Right ventricle myocardium superior (tissue), 1 donor: ENCODE results near the gene HELZ. TPM values are rescaled to one million over a fixed set of nuclear protein-coding genes. Genes with fewer than 3 reads are reported as not detected.
"Not testable (repeated sequence)": the region's sequence is repeated elsewhere in the genome, so short reads cannot be mapped to it uniquely, and the experiment has no call there.

Experiments used
- ATAC-seq: fragments of 200-7000 bp; cut with Tn5 transposase; one replicate; pipeline ENCODE4 v1.9.1; 2020; ENCODE audit warnings: mild to moderate bottlenecking; ENCODE audit not compliant: poor library complexity
- DNase-seq: peaks from one replicate; pipeline ENCODE4 v3.0.0-alpha.2; 2020
- intact Hi-C: fragments of 100-400 bp; cut with DNase I; formaldehyde crosslinking; loops from one replicate; pipeline ENCODE4 v1.11.2; 2022
- total RNA-seq: library from RNA; stranded (reverse); fragmentation: NEBNext Ultra II Directional; extraction: Animal tissue kit (Norgen Biotek cat#: 25700); gene quantifications from one replicate; pipeline ENCODE4 v1.2.1, GENCODE V29; 2021
- donor health status: DM: no; HTN: yes; CAD: no; lungs with severe emphysema.

The HELZ gene
- total RNA-seq, 1 donor from 2014 or later, result 33.3 TPM

GRCh38 chr17:67051155-67051538, 193.8 kb downstream of the HELZ start:
- intact Hi-C loops, result no loop called here
- ATAC-seq, result no peak
- DNase-seq, result no peak

DNA sequence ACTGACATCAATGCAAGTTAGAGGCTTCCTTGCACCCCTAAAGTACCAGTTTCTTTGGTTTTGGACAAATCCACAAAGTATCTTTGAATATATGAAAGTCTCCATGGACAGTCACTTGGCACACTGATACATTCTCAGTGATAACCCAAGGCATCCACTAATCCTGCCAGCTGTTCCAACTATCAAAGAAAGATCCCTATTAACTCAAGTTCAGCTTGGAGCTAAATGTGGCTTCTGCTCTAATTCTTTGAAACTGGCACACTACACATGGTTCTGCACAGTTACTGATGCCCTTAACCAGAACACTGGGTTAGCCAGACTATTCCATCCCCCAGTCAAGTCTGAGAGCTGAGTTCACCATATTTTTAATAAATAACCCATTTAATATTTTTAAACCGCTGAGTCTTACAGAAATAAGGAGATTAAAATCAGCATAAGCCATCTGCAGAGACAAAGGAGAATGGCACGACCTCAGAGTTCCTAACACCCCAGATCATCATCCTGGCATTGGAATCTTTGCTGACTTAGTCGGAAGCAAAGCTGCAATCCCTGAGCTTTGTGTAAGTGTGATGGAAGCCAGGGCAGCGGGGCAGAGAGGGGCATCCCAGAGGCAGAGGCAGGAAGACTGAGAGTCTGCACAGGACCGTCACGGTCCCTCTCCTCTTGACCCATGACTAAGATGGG, 194.4 kb downstream of the HELZ start:
- intact Hi-C loops, result no loop called here
- no peak for ATAC-seq

GRCh38 chr17:67050066-67050465, 194.9 kb downstream of the HELZ start:
- DNase-seq, result no peak
- intact Hi-C loops, result no loop called here
- ATAC-seq, result no peak

More for the DNA sequence above, 194.4 kb downstream of the HELZ start:
- DNase-seq, result no peak

GRCh38 chr17:67049025-67049739, 195.8 kb downstream of the HELZ start:
- no peak for ATAC-seq
- no peak for DNase-seq
- intact Hi-C loops, result no loop called here

GRCh38 chr17:67047382-67047781, 197.6 kb downstream of the HELZ start:
- ATAC-seq (no peak), DNase-seq (no peak)
- intact Hi-C loops, result no loop called here

- intact Hi-C loops, result no loop called here
- no peak for ATAC-seq
- DNase-seq, result no peak
These were observed 198.6 kb downstream of the HELZ start for GRCh38 chr17:67046398-67046797.

GRCh38 chr17:67044940-67045339, 200.1 kb downstream of the HELZ start:
- ATAC-seq, result peak; percentile 88
- intact Hi-C loops, result no loop called here
- no peak for DNase-seq

- intact Hi-C loops, result no loop called here
- no peak for DNase-seq
- ATAC-seq, result no peak
These were observed 200.8 kb downstream of the HELZ start, which contains the start of gene CACNG1 for GRCh38 chr17:67044016-67044772. CACNG1 (plus strand) TSS chr17:67044554; CDS start chr17:67044661, 107 bp downstream.

DNA sequence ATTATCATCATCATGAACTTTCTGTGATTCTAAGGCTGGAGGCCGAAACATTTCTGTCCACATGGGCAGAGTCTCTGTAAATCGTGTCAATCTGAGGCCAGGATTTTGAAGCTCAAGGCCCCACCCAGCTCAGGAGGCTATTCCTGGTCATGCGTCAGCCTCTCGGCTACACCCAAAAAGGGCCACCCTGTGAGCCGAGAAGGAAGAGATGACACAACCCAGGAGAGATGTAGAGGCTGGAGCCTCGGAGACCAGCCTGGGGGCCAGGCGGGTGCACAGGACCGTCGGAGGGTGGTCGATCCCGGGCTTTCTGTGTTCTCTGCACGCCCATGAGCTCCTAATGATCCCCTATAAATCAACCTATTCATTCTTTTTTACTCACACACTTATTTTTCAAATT, 201.7 kb downstream of the HELZ start:
- intact Hi-C loops, result no loop called here
- DNase-seq (no peak), ATAC-seq (no peak)

- intact Hi-C loops, result no loop called here
- DNase-seq, result no peak
These were observed 202.8 kb downstream of the HELZ start for GRCh38 chr17:67041941-67042899.

DNA sequence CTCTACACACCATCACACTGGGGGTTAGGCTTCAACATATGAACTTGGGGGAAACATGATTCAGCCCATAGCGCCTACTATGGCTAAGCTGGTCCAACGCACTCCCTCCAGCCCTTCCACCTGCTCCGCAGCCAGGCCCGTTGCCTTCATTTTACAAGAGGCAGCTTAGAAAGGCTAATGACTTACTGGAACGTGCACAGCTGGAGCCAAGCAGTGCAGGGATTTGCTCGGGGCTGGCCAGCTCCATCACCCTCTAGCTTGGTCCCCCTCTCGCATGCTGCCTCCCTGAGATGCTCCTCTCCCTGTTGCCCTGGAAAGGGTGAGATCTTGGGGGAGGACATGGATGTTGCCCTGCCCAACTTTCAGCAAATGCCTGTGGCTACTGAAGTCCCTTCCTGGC, 203.5 kb downstream of the HELZ start:
- DNase-seq (no peak), ATAC-seq (no peak)
- intact Hi-C loops, result no loop called here

More at GRCh38 chr17:67041941-67042899, 202.8 kb downstream of the HELZ start:
- no peak for ATAC-seq

DNA sequence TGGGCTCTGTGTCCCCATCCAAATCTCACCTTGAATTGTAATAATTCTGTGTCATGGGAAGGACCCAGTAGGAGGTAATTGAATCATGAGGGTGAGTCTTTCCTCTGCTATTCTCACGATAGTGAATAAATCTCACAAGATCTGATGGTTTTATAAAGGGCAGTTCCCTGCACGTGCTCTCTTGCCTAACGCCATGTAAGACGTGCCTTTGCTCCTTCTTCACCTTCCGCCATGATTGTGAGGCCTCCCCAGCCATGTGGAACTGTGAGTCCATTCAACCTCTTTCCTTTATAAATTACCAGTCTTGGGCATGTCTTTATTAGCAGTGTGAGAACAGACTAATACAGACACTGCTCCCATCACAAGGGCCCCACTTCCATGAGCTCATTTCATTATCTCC, 203.9 kb downstream of the HELZ start:
- intact Hi-C loops, ATAC-seq, DNase-seq: not testable (repeated sequence)

DNA sequence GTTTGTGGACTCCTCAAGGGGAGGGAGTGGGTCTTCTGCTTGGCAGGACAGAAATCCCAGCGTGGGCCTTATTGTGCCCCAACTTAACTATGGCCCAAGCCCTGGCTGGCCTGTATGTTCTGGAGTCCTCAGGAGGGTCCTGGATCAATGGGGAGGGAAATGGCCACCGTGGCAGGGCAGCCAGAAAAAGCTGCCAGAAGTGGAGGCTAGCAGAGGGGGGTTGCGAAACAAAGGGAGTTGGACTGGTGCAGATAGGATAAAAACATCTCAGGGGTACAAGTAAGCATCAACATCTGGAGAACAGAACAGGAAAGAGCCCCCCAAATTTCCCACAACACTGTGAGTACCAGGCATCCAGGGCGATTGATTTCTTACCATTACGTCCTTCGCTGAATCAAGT, 204.3 kb downstream of the HELZ start:
- DNase-seq (no peak), ATAC-seq (no peak)
- intact Hi-C loops, result no loop called here

- no peak for DNase-seq
- intact Hi-C loops, result loop anchor here (10.0 kb wide), 1 partner anchor 94 kb away; no protein-coding TSS in a partner anchor
- no peak for ATAC-seq
These were observed 206.1 kb downstream of the HELZ start for GRCh38 chr17:67038861-67039365.

DNA sequence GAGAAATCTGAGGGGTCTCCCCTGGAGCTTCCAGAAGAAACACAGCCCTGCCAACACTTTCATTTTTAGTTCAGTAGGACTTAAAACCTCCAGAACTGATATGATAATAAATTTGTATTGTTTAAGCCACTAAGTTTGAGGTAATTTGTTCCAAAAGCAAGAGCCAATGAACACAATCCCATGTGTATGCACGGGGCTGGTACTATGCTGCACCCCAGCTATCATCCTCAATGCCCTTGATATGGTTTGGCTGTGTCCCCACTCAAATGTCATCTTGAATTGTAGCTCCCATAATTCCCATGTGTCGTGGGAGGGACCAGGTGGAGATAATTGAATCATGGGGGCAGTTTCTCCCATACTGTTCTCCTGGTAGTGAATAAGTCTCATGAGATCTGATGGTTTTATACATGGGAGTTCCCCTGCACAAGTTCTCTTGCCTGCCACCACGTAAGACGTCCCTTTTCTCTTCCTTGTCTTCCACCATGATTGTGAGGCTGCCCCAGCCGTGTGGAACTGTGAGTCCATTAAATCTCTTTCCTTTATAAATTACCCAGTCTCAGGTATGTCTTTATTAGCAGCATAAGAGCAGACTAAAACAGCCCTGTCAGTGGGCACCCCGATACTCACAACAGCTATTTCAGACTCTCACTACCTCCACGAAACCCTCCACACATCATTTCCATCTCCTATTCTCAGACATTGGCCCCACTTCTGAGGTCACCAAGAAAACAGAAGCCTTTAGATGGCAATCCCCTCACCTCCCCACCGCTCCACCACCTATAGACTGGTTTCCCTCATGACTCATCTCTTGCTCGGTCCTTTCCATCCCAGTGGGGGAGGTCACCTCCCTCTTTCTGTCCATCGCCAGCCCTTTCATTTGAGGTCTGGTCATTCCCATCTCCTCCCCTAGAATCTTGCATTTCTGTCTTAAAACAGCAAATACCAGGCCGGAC, 209.6 kb downstream of the HELZ start:
- DNase-seq (peak; percentile 10), ATAC-seq (no peak)
- intact Hi-C loops, result loop anchor here (10.0 kb wide), 1 partner anchor 91 kb away; no protein-coding TSS in a partner anchor

GRCh38 chr17:67033613-67034012, 211.4 kb downstream of the HELZ start:
- DNase-seq, result peak; percentile 20
- ATAC-seq, result no peak
- intact Hi-C loops, result loop anchor here (10.0 kb wide), 1 partner anchor 89 kb away; no protein-coding TSS in a partner anchor

DNA sequence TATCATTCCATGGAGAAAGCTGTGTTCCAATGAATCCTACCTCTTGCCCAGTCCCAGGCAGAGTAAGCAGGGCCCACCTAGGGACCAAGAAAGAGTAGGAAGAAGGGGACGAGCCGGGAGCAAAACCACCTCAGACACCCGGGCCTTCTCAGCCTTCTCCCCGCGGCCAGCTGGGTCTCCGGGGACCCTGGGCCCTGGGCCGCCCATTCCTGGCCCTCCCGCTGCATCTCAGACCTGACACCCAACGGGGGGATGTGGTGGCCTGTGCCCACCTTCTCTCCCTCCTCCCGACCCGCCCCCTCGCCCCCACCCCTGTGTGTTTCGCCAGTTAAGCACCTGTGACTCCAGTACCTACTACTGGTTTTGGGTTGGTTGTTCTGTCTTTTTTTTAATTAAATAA, 212.0 kb downstream of the HELZ start:
- ATAC-seq (no peak), DNase-seq (no peak)
- intact Hi-C loops, result loop anchor here (10.0 kb wide), 1 partner anchor 88 kb away; no protein-coding TSS in a partner anchor
